Measurements from ENCODE around the gene SORCS2. TPM values are rescaled to one million over a fixed set of nuclear protein-coding genes. Genes with fewer than 3 reads are reported as not detected.
A peak's percentile ranks its signal among the peaks of the same experiment; 100 is the strongest.

The SORCS2 gene
- total RNA-seq, 1 donor from 2014 or later: 7.2 TPM

- peaks cover 4% of the 10 kb centered on the region for H3K9me3 ChIP-seq
- intact Hi-C loops (cut with DNase I): no loop called here
- H3K36me3 ChIP-seq: no peaks in the 10 kb centered on the region
- no peaks in the 10 kb centered on the region for H3K27me3 ChIP-seq
- H3K4me3 ChIP-seq: no peak overlapping the region
- no peak overlapping the region for H3K27ac ChIP-seq
- DNase-seq (peak; percentile 63), ATAC-seq (no peak)
- peaks cover 21% of the 10 kb centered on the region for H3K4me1 ChIP-seq
- TF ChIP-seq CTCF (IDR thresholded peaks at IDR 0.05): no peak
These were observed 457.0 kb downstream of the SORCS2 start for GRCh38 chr4:7649411-7649740.

GRCh38 chr4:7649741-7650531 is 457.6 kb downstream of the SORCS2 start:
- no peak overlapping the region for H3K4me3 ChIP-seq
- DNase-seq: peak; percentile 59
- no peaks in the 10 kb centered on the region for H3K27me3 ChIP-seq
- intact Hi-C loops (cut with DNase I): no loop called here
- no peaks in the 10 kb centered on the region for H3K9me3 ChIP-seq
- H3K27ac ChIP-seq: peak overlapping the region; percentile 6
- ATAC-seq: peak; percentile 45
- peaks cover 21% of the 10 kb centered on the region for H3K4me1 ChIP-seq
- H3K36me3 ChIP-seq: no peaks in the 10 kb centered on the region
- no peak for TF ChIP-seq CTCF (IDR thresholded peaks at IDR 0.05)

- no peaks in the 10 kb centered on the region for H3K36me3 ChIP-seq
- no peak overlapping the region for H3K4me3 ChIP-seq
- intact Hi-C loops (cut with DNase I): no loop called here
- TF ChIP-seq CTCF (IDR thresholded peaks at IDR 0.05): no peak
- ATAC-seq (no peak), DNase-seq (peak; percentile 60)
- no peaks in the 10 kb centered on the region for H3K27me3 ChIP-seq
- H3K4me1 ChIP-seq: peaks cover 21% of the 10 kb centered on the region
- H3K27ac ChIP-seq: no peak overlapping the region
- H3K9me3 ChIP-seq: no peaks in the 10 kb centered on the region
These were observed 458.5 kb downstream of the SORCS2 start for GRCh38 chr4:7650606-7651385.

GRCh38 chr4:7651461-7651921 is 459.2 kb downstream of the SORCS2 start:
- H3K27ac ChIP-seq: no peak overlapping the region
- DNase-seq (no peak), ATAC-seq (no peak)
- no peaks in the 10 kb centered on the region for H3K27me3 ChIP-seq
- H3K4me3 ChIP-seq: no peak overlapping the region
- no peak for TF ChIP-seq CTCF (IDR thresholded peaks at IDR 0.05)
- no peaks in the 10 kb centered on the region for H3K36me3 ChIP-seq
- intact Hi-C loops (cut with DNase I): no loop called here
- peaks cover 21% of the 10 kb centered on the region for H3K4me1 ChIP-seq
- H3K9me3 ChIP-seq: no peaks in the 10 kb centered on the region

- no peak for TF ChIP-seq CTCF (IDR thresholded peaks at IDR 0.05)
- intact Hi-C loops (cut with DNase I): no loop called here
- no peaks in the 10 kb centered on the region for H3K9me3 ChIP-seq
- ATAC-seq (no peak), DNase-seq (no peak)
- H3K4me3 ChIP-seq: no peak overlapping the region
- peaks cover 21% of the 10 kb centered on the region for H3K4me1 ChIP-seq
- no peaks in the 10 kb centered on the region for H3K27me3 ChIP-seq
- no peaks in the 10 kb centered on the region for H3K36me3 ChIP-seq
- no peak overlapping the region for H3K27ac ChIP-seq
These were observed 459.7 kb downstream of the SORCS2 start for GRCh38 chr4:7652006-7652405.
